GM06990 (cell line): ENCODE data around the gene SPIN1.

Experiments used
- DNase-seq: peaks from one replicate; pipeline ENCODE4 v3.0.0-alpha.2; 2011; ENCODE audit not compliant: insufficient read length; ENCODE audit errors: extremely low read depth
- H3K27me3 ChIP-seq: replicated peaks from 2 replicates; pipeline ENCODE4 v1.6.0; 2011; ENCODE audit warnings: low read length; ENCODE audit not compliant: control insufficient read depth, insufficient read depth
- H3K36me3 ChIP-seq: 2 replicates; pipeline ENCODE4 v1.5.1; 2011; ENCODE audit warnings: low read length; ENCODE audit not compliant: control insufficient read depth, insufficient read depth
- H3K4me3 ChIP-seq: replicated peaks from 2 replicates; pipeline ENCODE4 v1.5.1; 2011; ENCODE audit warnings: low read depth, mild to moderate bottlenecking, control low read depth, low read length
- TF ChIP-seq, protein P1 (sequence below): IDR thresholded peaks from 2 replicates; pipeline ENCODE4 v1.5.1; 2011; ENCODE audit warnings: low read length, control low read depth, mild to moderate bottlenecking, inconsistent platforms; ENCODE audit not compliant: insufficient read depth, poor library complexity, severe bottlenecking

The SPIN1 gene

GRCh38 chr9:88418715-88419540 lies 30.7 kb downstream of the SPIN1 start:
- Histone ChIP-seq H3K27me3 (no peaks in the 10 kb centered on the region), H3K36me3 (no peaks in the 10 kb centered on the region), H3K4me3 (no peak overlapping the region)
- TF ChIP-seq, protein P1, sequence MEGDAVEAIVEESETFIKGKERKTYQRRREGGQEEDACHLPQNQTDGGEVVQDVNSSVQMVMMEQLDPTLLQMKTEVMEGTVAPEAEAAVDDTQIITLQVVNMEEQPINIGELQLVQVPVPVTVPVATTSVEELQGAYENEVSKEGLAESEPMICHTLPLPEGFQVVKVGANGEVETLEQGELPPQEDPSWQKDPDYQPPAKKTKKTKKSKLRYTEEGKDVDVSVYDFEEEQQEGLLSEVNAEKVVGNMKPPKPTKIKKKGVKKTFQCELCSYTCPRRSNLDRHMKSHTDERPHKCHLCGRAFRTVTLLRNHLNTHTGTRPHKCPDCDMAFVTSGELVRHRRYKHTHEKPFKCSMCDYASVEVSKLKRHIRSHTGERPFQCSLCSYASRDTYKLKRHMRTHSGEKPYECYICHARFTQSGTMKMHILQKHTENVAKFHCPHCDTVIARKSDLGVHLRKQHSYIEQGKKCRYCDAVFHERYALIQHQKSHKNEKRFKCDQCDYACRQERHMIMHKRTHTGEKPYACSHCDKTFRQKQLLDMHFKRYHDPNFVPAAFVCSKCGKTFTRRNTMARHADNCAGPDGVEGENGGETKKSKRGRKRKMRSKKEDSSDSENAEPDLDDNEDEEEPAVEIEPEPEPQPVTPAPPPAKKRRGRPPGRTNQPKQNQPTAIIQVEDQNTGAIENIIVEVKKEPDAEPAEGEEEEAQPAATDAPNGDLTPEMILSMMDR, result no peak
- DNase-seq, result no peak

DNA sequence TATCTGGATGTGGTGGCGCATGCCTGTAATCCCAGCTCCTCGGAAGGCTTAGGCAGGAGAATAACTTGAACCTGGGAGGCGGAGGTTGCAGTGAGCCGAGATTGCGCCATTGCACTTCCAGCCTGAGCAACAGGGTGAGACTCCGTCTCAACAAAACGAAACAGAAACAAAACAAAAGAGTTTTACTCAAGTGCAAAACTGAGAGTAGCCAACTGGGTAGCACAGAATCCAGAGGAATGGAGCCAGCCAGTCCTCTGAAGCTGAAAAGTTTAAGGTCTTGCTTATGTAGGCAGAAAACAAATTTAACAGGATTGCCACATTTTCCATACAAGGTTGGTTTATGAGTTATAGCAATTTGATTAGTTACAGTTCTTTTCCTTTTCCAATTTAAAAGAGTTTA lies 32.0 kb downstream of the SPIN1 start:
- TF ChIP-seq, protein P1, result no peak
- H3K27me3 ChIP-seq, result no peaks in the 10 kb centered on the region
- H3K36me3 ChIP-seq, result no peaks in the 10 kb centered on the region
- H3K4me3 ChIP-seq, result no peak overlapping the region
- no peak for DNase-seq

DNA sequence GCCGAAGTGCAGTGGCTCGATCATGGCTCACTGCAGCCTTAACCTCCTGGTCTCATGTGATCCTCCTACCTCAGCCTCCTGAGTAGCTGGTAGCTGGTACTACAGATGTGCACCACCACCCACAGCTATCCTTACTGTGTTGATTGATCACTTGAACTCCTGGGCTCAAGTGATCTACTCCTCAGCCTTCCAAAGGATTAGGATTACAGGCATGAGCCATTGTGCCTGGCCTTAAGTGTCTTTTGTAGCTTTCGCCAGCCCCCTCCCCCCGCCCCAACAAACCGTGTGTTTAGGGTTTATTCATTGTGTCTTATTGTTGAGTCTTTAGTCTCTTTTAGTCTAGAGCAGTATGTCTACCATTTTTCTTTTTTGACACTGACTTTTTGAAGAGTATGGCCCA lies 33.1 kb downstream of the SPIN1 start:
- H3K4me3 ChIP-seq, result no peak overlapping the region
- no peaks in the 10 kb centered on the region for H3K36me3 ChIP-seq
- DNase-seq, result no peak
- TF ChIP-seq, protein P1, result no peak
- no peaks in the 10 kb centered on the region for H3K27me3 ChIP-seq

DNA sequence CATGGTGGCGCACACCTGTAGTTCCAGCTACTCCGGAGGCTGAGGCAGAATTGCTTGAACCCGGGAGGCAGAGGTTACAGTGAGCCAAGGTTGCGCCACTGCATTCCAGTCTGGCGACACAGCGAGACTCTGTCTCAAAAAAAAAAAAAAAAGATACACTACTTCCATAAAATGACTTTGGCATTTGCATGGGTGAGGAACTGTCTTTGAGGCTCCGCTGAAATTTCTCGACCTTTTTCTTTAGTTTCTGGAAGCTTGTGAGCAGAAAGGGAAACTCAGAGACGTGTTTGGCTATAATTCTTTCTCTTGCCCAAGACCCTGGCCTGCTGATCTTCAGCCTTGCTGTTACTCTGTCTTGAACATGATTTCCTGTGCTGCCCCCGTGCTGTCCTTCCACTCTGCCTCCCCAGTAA lies 37.3 kb downstream of the SPIN1 start:
- Histone ChIP-seq H3K36me3 (no peaks in the 10 kb centered on the region), H3K27me3 (no peaks in the 10 kb centered on the region), H3K4me3 (no peak overlapping the region)
- TF ChIP-seq, protein P1, result no peak
- DNase-seq, result no peak

- TF ChIP-seq, protein P1, result no peak
- Histone ChIP-seq H3K36me3 (no peaks in the 10 kb centered on the region), H3K27me3 (no peaks in the 10 kb centered on the region), H3K4me3 (no peak overlapping the region)
- DNase-seq, result no peak
Measured at GRCh38 chr9:88426651-88427050, 38.4 kb downstream of the SPIN1 start.
